ENCODE results near the gene LPAR5.
A peak's percentile ranks its signal among the peaks of the same experiment; 100 is the strongest.

Gene LPAR5

GRCh38 chr12:6635375-6635855, 344 bp downstream of the LPAR5 start:
- DNase-seq = no peak

- DNase-seq = no peak
These were observed 3.5 kb downstream of the LPAR5 start for GRCh38 chr12:6632026-6632983.

- DNase-seq = no peak
These were observed 4.2 kb downstream of the LPAR5 start for GRCh38 chr12:6631549-6631961.

GRCh38 chr12:6630736-6631135, 5.0 kb downstream of the LPAR5 start:
- no peak for DNase-seq

- peak; percentile 34 for DNase-seq
These were observed 8.1 kb downstream of the LPAR5 start for GRCh38 chr12:6627616-6628015.

- DNase-seq = no peak
These were observed 9.0 kb downstream of the LPAR5 start for GRCh38 chr12:6626654-6627283.

- DNase-seq = no peak
These were observed 14.9 kb downstream of the LPAR5 start for GRCh38 chr12:6620885-6621274.

- DNase-seq = peak; percentile 24
These were observed 15.4 kb downstream of the LPAR5 start for GRCh38 chr12:6620137-6620884.

GRCh38 chr12:6618483-6619225, 17.1 kb downstream of the LPAR5 start:
- no peak for DNase-seq

- no peak for DNase-seq
These were observed 20.0 kb downstream of the LPAR5 start for GRCh38 chr12:6615802-6616201.

GRCh38 chr12:6614513-6615172, 21.1 kb downstream of the LPAR5 start:
- DNase-seq = no peak

GRCh38 chr12:6613776-6614512, 21.8 kb downstream of the LPAR5 start:
- peak; percentile 35 for DNase-seq

GRCh38 chr12:6613015-6613775, 22.6 kb downstream of the LPAR5 start:
- DNase-seq = no peak

GRCh38 chr12:6612652-6613014, 23.1 kb downstream of the LPAR5 start:
- DNase-seq = no peak

- DNase-seq = no peak
These were observed 23.5 kb downstream of the LPAR5 start for GRCh38 chr12:6612247-6612646.

- DNase-seq = peak; percentile 18
These were observed 27.0 kb downstream of the LPAR5 start for GRCh38 chr12:6608592-6609281.

- peak; percentile 61 for DNase-seq
These were observed 27.8 kb downstream of the LPAR5 start for GRCh38 chr12:6607751-6608591.

GRCh38 chr12:6606331-6607131, 29.2 kb downstream of the LPAR5 start:
- DNase-seq = peak; percentile 53
